Thymus (tissue), 11 donors: ENCODE data around the gene KLHDC3. TPM values are rescaled to one million over a fixed set of nuclear protein-coding genes. Genes with fewer than 3 reads are reported as not detected.

Source experiments
- DNase-seq, 9 donors: peaks; one replicate each; pipeline ENCODE4 v3.0.0-alpha.2; 2013; ENCODE audit warnings: low spot score in 9 of 9, low read depth in 6 of 9, missing footprints in 1 of 9
- H3K27ac ChIP-seq, 2 donors: one replicate each; pipeline ENCODE4 v1.5.1; 2013; ENCODE audit warnings: control low read depth in 1 of 2, low read depth in 1 of 2, low read length in 1 of 2, mild to moderate bottlenecking in 1 of 2, moderate library complexity in 1 of 2
- H3K27me3 ChIP-seq, 2 donors: one replicate each; pipeline ENCODE4 v1.5.1; 2013; ENCODE audit warnings: low read length in 1 of 2; ENCODE audit not compliant: control insufficient read depth in 2 of 2, insufficient read depth in 1 of 2
- H3K36me3 ChIP-seq, 2 donors: one replicate each; pipeline ENCODE4 v1.5.1; 2013; ENCODE audit warnings: low read length in 1 of 2, mild to moderate bottlenecking in 1 of 2, moderate library complexity in 1 of 2; ENCODE audit not compliant: control insufficient read depth in 2 of 2, insufficient read depth in 2 of 2
- H3K4me1 ChIP-seq, 2 donors: one replicate each; pipeline ENCODE4 v1.5.1; 2013; ENCODE audit warnings: low read length in 2 of 2; ENCODE audit not compliant: control insufficient read depth in 2 of 2, insufficient read depth in 2 of 2
- H3K4me3 ChIP-seq, 2 donors: one replicate each; pipeline ENCODE4 v1.5.1; 2013; ENCODE audit warnings: low read length in 2 of 2, control low read depth in 1 of 2, mild to moderate bottlenecking in 1 of 2
- H3K9me3 ChIP-seq, 2 donors: one replicate each; pipeline ENCODE4 v1.5.1; 2013; ENCODE audit warnings: low read length in 1 of 2, mild to moderate bottlenecking in 1 of 2; ENCODE audit not compliant: control insufficient read depth in 2 of 2, insufficient read depth in 1 of 2
- WGBS: extraction: QIAGEN DNeasy Blood & Tissue Kit; methylation state at CpG from one replicate; pipeline ENCODE4 v1.1.7; 2013; 5-methylcytosine and 5-hydroxymethylcytosine counted together
- polyA plus RNA-seq: library from polyadenylated mRNA; stranded (reverse); fragments of 200-250 nt; gene quantifications from one replicate; pipeline ENCODE4 v1.2.3, GENCODE V29; 2013
- total RNA-seq: library from RNA; stranded (reverse); fragments of 120-200 nt; gene quantifications from one replicate; pipeline ENCODE4 v1.2.4, GENCODE V29; 2013
- donor health status: healthy.

Gene KLHDC3
- total and polyA plus RNA-seq, 2 donors = 73.8 to 87.0 TPM

DNA sequence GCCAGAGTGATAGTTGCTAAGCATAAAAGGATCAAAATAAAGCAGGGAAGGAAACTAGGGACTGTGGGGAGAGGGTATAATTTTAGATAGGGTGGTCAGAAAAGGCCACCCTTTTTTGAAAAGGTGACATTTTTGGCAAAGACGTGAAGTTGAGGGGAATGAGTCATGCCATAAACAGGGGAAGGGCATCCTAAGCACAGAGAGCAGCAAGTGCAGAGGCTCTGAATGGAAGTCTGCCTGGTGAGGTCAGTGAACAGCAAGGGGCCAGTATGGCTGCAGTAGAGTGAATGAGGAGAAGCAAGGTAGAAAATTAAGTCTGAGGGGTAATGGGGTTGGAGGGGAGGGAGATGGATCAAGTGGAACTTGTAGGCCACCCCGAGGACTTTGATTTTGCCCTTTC is 47.8 kb downstream of the KLHDC3 start:
- peaks cover 14 to 23% of the 10 kb centered on the region in 2 donors for H3K4me1 ChIP-seq
- no peak for DNase-seq
- no peak overlapping the region for H3K27ac ChIP-seq
- H3K4me3 ChIP-seq = no peak overlapping the region
- 95% methylated on average over 2 of the region's 2 CpGs for WGBS
- peaks cover 32 to 33% of the 10 kb centered on the region in 2 donors for H3K36me3 ChIP-seq
- no peaks in the 10 kb centered on the region for H3K9me3 ChIP-seq
- no peaks in the 10 kb centered on the region for H3K27me3 ChIP-seq

DNA sequence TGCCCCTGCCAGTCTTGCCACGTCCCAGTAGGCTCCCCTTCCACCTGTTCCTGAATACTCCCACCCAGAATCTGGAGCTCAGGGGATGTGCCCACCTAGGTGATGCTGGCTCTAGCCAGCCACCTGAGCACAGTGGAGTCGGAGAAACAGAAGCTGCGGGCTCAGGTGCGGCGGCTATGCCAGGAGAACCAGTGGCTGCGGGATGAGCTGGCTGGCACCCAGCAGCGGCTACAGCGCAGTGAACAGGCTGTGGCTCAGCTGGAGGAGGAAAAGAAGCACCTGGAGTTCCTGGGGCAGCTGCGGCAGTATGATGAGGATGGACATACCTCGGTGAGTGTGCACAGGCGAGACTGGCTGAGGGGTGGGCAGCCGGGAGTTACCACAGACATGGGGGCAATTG is 48.8 kb downstream of the KLHDC3 start:
- H3K27ac ChIP-seq = no peak overlapping the region
- H3K9me3 ChIP-seq = no peaks in the 10 kb centered on the region
- WGBS = 98% methylated on average over 12 of the region's 12 CpGs
- peaks cover 25 to 28% of the 10 kb centered on the region in 2 donors for H3K36me3 ChIP-seq
- no peak for DNase-seq
- peaks cover 14 to 23% of the 10 kb centered on the region in 2 donors for H3K4me1 ChIP-seq
- no peaks in the 10 kb centered on the region for H3K27me3 ChIP-seq
- H3K4me3 ChIP-seq = no peak overlapping the region

DNA sequence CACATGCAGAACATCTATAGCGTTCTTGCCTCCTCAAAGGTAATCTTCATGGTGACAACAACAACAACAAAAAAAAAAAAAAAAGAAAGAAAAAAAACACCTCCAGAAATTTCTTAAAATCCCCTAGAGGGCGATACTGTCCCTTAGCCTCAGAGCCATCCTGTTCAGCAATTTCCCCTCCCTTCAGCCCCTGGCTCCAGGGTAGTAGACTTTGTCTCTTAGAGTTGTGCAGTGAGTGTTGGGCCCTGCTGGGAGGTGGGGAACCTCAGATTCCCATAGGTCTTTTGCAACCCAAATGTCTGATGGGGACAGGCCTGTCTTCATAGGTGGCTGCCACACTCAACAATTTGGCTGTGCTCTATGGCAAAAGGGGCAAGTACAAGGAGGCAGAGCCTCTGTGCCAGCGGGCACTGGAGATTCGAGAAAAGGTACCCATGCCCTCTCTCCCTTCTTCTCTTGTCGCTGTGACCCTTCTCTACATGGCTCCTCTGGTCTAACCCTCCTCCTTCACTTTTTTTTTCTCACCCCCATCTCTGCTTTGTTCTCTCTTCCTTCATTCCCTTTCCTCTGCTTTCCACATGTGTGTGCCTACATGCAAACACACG is 56.1 kb downstream of the KLHDC3 start:
- Histone ChIP-seq H3K9me3 (no peaks in the 10 kb centered on the region), H3K27me3 (no peaks in the 10 kb centered on the region), H3K27ac (peak overlapping the region in 1 of 2 donors; percentile 52), H3K4me3 (peak overlapping the region in 1 of 2 donors; percentile 11), H3K36me3 (peaks cover 26 to 39% of the 10 kb centered on the region in 2 donors), H3K4me1 (peaks cover 4 to 37% of the 10 kb centered on the region in 2 donors)
- DNase-seq = peak; percentile 47 to 91 (median 71)
- WGBS = 73% methylated on average over 6 of the region's 6 CpGs

Other genes starting within 250 kb of the KLHDC3 start
- gene BICRAL, start 232.2 kb upstream of the KLHDC3 start, total RNA-seq = 6.4 TPM
- gene BICRAL, start 232.2 kb upstream of the KLHDC3 start, polyA plus RNA-seq = 6.7 TPM
- gene RPL7L1, start 134.6 kb upstream of the KLHDC3 start, total RNA-seq = 77.1 TPM
- gene RPL7L1, start 134.6 kb upstream of the KLHDC3 start, polyA plus RNA-seq = 59.5 TPM
- gene PTCRA, start 98.2 kb upstream of the KLHDC3 start, total RNA-seq = 145 TPM
- gene PTCRA, start 98.2 kb upstream of the KLHDC3 start, polyA plus RNA-seq = 13.4 TPM
- gene CNPY3, start 84.8 kb upstream of the KLHDC3 start, total RNA-seq = 62.6 TPM
- 59.3 TPM for gene CNPY3, start 84.8 kb upstream of the KLHDC3 start, polyA plus RNA-seq
- gene GNMT, start 53.5 kb upstream of the KLHDC3 start, total RNA-seq = 3.0 TPM
- gene GNMT, start 53.5 kb upstream of the KLHDC3 start, polyA plus RNA-seq = 2.6 TPM
- gene PEX6, start 35.1 kb upstream of the KLHDC3 start, total RNA-seq = 14.6 TPM
- gene PEX6, start 35.1 kb upstream of the KLHDC3 start, polyA plus RNA-seq = 16.6 TPM
- 45.8 TPM for gene PPP2R5D, start 29.7 kb upstream of the KLHDC3 start, total RNA-seq
- gene PPP2R5D, start 29.7 kb upstream of the KLHDC3 start, polyA plus RNA-seq = 25.0 TPM
- gene MEA1, start 303 bp upstream of the KLHDC3 start, total RNA-seq = 101 TPM
- gene MEA1, start 303 bp upstream of the KLHDC3 start, polyA plus RNA-seq = 72.3 TPM
- gene RRP36, start 7.4 kb downstream of the KLHDC3 start, total RNA-seq = 64.6 TPM
- gene RRP36, start 7.4 kb downstream of the KLHDC3 start, polyA plus RNA-seq = 50.1 TPM
- 9.4 TPM for gene CUL7, start 39.6 kb downstream of the KLHDC3 start, total RNA-seq
- 5.5 TPM for gene CUL7, start 39.6 kb downstream of the KLHDC3 start, polyA plus RNA-seq
- 28.0 TPM for gene MRPL2, start 45.2 kb downstream of the KLHDC3 start, total RNA-seq
- gene MRPL2, start 45.2 kb downstream of the KLHDC3 start, polyA plus RNA-seq = 49.9 TPM
- 20.3 TPM for gene KLC4, start 45.4 kb downstream of the KLHDC3 start, total RNA-seq
- gene KLC4, start 45.4 kb downstream of the KLHDC3 start, polyA plus RNA-seq = 27.1 TPM
- gene PTK7, start 62.1 kb downstream of the KLHDC3 start, total RNA-seq = 48.1 TPM
- 101 TPM for gene PTK7, start 62.1 kb downstream of the KLHDC3 start, polyA plus RNA-seq
- gene SRF, start 157.0 kb downstream of the KLHDC3 start, total RNA-seq = 18.1 TPM
- 25.5 TPM for gene SRF, start 157.0 kb downstream of the KLHDC3 start, polyA plus RNA-seq
- gene CUL9, start 167.9 kb downstream of the KLHDC3 start, total RNA-seq = 25.3 TPM
- gene CUL9, start 167.9 kb downstream of the KLHDC3 start, polyA plus RNA-seq = 119 TPM
- 58.9 TPM for gene DNPH1, start 215.2 kb downstream of the KLHDC3 start, total RNA-seq
- 46.7 TPM for gene DNPH1, start 215.2 kb downstream of the KLHDC3 start, polyA plus RNA-seq
- gene TTBK1, start 229.2 kb downstream of the KLHDC3 start, total RNA-seq = 0.05 TPM
- 0.09 TPM for gene TTBK1, start 229.2 kb downstream of the KLHDC3 start, polyA plus RNA-seq